Stimulated activated CD4-positive, alpha-beta T cell treated with anti-CD3 and anti-CD28 coated beads, Interleukin-15, amount 100 ng/mL, for 24 hours (primary cell): Measurements from ENCODE around the gene EXOC7.
"Not testable (repeated sequence)": the region's sequence is repeated elsewhere in the genome, so short reads cannot be mapped to it uniquely, and the experiment has no call there.

Source experiments
- DNase-seq: peaks from one replicate; pipeline ENCODE4 v3.0.0-alpha.2; 2020

The EXOC7 gene

DNA sequence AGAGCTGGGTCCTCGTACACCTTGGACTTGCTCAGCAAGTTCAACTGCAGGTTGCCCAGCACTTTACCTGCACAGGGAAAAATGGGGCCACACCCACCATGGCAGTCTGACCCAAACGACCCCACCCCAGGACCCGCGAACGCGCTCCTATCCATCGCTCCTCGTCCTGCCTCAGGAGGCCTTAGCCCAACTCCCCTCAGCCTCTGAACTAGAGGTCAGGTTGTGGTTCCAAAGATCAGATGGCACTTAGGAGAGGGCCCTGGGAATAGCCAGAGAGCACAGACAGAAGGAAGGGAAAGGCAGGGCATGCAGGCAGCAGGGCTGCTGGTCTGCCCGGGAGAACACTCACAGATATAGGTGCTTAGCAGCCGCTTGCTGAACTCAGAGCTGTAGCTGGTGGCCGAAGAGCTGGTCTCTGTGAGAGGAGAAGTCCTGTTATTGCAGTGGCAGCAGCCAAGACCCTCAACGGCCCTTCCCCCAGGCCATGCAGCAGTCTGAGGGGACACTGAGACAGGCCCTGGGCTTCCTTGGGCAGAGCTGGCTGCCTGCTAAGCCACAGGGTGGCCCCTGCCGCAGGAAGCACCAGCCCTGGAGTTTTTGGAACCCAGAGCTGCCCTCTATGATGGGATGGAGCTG is 17.7 kb downstream of the EXOC7 start:
- DNase-seq, result no peak

DNA sequence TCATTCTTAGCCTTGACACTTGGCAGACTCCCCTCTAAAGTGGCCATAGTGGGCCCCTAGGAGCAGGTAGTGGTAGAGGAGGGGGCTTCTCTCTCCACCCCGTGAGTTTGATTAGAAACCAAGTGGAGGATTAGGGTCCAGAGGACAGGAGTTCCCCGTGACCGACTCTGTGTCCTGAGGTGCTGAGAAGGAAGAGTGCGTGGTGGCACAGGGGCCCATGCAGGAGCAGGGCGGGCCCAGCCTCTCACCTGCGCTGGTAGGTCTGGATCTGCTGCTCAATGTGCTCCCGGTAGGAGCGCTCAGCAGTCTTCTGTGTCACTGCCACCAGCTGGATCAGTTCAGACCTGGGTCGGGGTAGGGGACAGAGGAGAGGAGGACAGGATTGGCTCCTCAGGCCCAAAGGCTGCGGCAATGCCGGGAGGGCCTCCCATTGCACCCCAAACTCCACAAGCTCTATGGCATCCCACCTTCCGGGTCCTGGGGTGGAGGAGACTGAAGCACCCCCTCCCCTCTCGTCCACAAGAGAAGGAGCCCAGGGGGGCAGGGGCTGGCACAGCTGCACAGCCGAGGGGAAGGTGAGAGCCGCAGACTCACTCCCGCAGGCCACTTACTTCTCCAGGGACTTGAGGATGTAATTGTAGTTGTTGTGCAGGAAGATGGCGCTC is 18.4 kb downstream of the EXOC7 start:
- DNase-seq, result no peak

DNA sequence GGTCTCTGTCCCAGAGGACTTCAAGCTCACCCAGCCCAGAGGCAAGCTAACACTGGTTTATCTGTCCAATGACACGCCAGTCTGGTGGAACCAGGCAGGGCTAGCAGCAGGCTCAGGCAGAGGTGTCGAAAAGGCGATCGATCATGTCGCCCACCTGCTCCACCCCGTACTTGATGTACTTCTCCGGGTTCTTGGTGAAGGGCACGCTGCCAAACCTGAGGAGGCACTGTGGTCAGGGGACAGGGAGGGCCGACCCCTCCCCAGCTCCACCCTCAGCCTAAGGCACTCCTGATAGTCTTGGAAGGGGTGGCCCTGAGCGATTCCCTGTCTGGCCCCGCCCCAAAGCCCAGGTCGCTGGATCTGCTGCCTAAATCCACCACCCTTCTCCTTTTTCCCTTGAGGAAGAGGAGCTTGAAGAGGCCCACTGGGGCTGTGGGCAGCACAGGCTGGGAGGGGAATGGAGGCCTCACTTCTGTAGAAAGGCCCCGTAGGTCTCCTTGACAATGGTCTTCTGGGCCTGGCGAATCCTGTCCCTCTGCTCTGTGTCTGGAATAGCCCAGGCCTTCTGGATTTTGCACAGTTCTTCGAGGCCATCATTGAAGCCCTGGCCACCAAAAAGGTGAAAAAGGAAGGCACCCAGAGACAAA is 19.9 kb downstream of the EXOC7 start:
- DNase-seq, result no peak

DNA sequence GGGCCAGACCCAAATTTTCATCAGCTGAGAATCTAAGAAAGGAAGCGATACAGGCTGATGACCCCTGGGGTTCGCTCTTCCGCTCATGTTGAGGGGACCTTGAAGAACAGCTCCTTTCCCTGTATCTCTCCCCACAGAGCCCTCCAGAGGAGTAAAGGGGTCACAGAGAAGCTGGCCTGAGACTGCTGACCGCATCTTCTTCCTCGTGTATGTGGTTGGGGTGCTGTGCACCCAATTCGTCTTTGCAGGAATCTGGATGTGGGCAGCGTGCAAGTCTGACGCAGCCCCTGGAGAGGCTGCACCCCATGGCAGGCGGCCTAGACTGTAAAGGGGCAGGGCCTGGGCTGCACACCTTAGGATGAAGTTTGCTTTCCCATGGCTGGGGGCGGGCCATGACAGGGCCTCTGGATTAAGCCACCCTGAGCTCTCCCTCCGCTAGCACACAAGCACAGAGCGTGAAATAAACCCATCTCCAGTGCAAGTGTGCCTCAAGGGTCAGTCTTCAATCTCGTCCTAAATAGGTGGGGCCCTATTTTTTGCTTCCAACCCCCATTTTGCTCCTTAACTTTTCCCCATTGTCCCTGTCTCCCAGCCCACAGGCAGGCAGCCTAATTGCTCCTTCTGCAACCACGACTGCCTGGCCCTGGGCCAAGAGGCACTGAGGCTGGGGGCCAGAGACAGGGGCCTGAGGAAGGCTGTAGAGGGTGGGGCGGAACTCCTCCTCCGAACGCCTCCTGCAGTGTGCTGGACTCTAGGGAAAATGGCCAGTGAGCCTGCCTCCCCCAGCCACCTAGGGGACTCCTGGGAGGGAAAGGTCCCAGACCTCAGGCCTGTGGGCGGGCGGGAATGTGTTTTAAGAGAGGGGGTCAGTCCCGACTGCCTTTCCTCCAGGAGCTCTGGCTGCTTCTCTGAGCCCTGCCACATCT is 21.0 kb downstream of the EXOC7 start:
- no peak for DNase-seq

DNA sequence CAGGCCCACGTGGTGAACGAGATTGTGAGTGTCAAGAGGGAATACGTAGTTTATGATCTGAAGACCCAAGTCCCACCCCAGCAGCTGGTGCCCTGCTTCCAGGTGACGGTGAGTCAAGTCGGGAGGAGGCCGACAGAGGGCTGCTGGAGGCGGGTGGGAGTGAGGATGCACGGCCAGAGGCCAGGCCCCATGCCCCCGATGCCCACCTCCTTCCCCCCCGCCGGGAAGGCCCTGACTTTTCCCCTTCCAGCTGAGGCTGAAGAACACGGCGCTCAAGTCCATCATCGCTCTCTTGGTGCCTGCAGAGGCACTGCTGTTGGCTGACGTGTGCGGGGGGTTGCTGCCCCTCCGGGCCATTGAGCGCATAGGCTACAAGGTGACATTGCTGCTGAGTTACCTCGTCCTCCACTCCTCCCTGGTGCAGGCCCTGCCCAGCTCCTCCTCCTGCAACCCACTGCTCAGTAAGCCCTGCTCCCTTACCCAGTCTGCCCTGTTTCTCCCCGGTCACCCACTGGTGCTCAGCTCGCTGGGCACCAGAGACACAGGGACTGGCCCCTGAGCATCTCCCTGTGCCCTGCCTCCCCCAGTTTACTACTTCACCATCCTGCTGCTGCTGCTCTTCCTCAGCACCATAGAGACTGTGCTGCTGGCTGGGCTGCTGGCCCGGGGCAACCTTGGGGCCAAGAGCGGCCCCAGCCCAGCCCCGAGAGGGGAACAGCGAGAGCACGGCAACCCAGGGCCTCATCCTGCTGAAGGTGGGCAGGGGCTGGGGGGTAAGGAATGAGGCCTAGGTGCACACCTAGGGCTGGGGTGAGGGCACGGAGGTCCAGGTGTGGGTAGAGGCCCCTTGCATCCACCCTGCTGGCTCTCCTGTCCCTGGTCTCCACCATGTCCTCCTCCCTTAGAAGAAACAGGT is 22.0 kb downstream of the EXOC7 start:
- no peak for DNase-seq

DNA sequence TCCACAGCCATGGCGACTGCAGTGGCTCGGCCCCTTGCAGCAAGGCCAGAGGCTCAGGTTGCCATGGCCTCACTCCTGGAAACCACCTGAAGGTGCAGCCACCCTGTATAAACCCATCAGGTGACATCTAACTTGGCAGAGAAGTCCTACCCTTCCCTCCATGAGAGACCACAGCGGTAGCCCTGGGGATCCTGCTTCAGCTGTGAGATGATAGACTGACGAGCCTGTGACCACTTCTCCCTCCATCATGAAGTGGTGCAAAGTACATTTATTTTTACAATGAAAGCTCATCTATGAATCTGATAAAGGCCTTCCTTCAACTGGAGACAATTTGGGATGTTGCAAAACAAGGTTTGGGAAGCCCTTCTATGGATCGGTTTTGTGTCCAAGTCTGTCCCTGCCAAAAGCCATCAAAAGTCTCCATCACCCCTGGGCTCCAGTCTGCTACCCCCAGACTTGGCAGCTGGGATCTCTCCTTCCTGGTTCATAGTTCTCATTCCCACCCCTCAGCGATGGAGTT is 22.8 kb downstream of the EXOC7 start:
- DNase-seq, result peak; percentile 13

DNA sequence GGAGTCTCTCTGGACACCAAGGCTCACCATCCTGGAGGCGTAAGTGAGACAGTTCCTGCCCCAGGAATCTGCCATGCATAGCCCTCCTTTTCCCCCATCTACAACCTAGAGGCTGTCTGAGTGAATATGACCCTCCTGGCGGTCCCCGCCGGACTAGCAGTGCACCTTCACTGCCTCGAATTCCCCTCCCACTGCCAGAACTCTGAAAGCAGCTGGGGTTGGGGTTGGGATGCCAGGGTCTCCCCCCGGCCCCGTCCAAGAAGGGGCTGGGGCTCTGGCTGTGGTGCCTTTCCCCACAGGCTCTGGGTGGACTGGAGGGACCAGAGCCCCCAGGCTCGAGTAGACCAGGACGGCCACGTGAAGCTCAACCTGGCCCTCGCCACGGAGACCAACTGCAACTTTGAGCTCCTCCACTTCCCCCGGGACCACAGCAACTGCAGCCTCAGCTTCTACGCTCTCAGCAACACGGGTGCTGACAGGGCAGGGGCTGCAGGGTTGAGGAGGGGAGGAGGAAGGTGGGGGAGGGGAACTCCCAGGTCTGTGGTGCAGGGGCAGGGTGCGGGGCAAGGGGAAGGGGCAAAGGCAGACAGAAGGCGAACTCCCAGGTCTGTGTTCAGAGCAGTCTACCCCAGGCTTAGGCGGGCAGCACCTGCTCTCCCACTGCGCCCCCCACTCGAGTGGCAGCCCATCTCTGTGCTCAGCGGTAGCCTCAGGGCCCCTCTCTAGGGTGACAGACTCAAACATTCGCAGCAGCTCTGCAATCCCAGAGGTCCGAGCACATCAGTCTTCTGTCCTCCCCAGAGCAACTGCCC is 23.4 kb downstream of the EXOC7 start:
- peak; percentile 37 for DNase-seq

DNA sequence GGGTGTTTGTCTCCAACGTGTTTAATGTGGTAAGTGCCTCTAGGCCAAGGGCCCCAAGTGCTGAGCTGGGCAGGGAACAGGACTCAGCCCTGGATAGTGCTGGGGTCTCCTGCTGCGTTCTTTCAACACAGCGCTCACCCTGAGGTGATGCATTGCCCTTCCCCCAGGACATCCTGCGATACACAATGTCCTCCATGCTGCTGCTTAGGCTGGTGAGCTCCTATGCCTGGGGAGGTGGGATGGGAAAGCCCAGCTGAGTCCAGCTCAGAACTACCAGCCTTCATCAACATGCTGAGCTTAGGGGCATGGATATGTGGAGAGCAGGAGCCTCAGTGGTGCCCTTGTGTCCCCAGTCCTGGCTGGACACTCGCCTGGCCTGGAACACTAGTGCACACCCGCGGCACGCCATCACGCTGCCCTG is 24.0 kb downstream of the EXOC7 start:
- peak; percentile 19 for DNase-seq

DNA sequence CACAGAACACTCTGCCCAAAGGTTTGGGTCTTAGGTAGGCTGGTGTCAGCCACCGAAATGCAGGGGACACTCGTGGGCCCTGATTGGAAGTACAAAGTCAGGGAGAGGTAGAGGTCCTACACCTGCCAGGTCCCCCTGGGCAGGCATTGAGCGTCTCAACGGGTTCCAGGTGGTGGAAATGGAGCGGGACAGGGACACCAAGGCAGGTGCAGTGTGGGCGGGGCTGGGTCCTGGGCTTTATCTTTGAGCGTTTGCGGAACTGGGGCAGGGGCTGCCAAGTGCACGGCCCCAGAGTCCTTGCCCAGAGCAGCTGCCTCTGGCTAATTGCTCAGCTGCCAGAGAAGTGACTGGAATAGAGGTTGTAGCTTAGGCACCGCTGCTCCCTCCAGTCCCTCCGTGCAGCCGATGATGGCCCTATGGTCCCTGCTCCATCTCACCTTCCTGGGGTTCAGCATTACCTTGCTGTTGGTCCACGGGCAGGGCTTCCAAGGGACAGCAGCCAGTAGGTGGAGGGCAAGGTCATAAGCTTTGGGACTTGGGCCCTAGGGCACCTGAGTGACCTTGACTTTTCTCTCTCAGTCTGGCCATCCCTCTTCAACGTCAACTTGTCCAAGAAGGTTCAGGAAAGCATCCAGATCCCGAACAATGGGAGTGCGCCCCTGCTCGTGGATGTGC is 24.6 kb downstream of the EXOC7 start, which contains the start of gene ZACN:
Gene ZACN, plus strand, starts transcription at position 323 of the 675 bp plus-strand sequence. Its CDS starts 83 bp downstream, at position 406.
- peak; percentile 12 for DNase-seq

DNA sequence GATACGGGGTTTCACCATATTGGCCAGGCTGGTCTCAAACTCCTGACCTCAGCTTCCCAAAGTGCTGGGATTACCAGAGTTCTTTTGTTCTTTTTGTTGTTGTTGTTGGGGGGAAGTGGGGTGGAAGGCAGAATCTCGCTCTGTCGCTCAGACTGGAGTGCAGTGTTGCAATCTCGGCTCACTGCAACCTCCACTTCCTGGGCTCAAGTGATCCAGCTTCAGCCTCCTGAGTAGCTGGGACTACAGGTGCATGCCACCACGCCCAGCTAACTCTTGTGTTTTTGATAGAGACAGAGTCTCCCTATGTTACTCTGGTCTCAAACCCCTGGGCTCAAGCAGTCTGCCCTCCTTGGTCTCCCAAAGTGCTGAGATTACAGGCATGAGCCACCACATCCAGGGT is 25.2 kb downstream of the EXOC7 start:
- not testable (repeated sequence) for DNase-seq

DNA sequence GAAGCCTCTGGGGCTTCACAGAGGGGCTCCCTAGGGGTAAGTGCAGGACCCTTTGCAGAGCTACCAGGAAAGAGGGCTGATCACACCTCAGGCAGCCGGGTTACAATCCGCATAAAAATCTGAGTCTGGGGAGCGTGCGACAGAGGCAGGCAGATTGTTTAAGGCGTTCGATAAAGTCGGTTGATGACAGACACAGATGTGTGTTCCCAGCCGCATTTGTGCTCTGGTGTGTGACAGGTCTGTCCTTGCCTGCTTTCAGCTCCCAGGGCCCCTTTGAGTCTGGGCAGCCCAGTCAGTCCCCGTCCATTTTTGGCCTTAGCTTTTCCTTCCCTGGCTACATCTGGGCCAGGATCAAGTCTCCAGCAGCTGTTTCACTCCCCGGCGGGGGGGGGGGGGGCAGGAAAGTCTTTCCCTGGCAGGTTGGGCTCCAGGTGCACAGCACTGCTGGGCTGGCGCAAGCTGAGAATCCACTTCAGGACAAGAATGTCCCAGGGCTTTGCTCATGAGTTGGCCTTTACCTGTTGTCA is 25.9 kb downstream of the EXOC7 start:
- no peak for DNase-seq

DNA sequence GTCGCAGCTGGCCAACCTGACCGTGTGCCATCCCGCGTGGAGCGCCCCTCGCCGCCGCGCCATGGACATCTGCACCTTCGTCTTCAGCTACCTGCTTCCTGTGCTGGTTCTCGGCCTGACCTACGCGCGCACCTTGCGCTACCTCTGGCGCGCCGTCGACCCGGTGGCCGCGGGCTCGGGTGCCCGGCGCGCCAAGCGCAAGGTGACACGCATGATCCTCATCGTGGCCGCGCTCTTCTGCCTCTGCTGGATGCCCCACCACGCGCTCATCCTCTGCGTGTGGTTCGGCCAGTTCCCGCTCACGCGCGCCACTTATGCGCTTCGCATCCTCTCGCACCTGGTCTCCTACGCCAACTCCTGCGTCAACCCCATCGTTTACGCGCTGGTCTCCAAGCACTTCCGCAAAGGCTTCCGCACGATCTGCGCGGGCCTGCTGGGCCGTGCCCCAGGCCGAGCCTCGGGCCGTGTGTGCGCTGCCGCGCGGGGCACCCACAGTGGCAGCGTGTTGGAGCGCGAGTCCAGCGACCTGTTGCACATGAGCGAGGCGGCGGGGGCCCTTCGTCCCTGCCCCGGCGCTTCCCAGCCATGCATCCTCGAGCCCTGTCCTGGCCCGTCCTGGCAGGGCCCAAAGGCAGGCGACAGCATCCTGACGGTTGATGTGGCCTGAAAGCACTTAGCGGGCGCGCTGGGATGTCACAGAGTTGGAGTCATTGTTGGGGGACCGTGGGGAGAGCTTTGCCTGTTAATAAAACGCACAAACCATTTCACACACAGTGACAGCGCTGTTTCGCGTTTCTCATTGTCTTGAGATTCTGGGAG is 26.6 kb downstream of the EXOC7 start:
- DNase-seq, result peak; percentile 54

DNA sequence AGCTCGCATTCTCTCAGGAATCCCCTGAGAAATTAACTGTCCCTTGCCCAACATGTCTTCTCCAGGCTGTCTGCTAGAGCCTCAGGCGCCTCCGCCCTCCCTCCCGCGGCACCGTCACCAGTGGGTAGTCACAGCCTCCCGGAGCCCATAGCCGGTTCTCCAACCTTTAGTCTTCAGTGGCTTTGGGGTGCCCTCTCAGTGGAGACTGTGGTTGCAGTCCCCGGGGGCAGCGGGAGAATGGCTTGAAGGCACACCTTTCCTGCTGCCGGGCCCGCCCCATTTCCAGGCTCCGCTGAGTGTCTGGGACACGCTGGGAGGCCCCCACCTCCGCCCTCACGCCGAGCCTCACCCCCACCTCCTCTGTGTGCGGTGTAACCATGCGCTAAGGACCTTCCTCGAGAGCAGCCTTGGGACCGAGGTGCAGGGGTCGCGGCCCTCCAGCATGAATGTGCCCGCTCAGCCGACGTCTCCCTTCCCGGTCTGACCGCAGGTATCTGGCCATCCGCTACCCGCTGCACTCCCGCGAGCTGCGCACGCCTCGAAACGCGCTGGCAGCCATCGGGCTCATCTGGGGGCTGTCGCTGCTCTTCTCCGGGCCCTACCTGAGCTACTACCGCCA is 27.3 kb downstream of the EXOC7 start:
- peak; percentile 25 for DNase-seq

DNA sequence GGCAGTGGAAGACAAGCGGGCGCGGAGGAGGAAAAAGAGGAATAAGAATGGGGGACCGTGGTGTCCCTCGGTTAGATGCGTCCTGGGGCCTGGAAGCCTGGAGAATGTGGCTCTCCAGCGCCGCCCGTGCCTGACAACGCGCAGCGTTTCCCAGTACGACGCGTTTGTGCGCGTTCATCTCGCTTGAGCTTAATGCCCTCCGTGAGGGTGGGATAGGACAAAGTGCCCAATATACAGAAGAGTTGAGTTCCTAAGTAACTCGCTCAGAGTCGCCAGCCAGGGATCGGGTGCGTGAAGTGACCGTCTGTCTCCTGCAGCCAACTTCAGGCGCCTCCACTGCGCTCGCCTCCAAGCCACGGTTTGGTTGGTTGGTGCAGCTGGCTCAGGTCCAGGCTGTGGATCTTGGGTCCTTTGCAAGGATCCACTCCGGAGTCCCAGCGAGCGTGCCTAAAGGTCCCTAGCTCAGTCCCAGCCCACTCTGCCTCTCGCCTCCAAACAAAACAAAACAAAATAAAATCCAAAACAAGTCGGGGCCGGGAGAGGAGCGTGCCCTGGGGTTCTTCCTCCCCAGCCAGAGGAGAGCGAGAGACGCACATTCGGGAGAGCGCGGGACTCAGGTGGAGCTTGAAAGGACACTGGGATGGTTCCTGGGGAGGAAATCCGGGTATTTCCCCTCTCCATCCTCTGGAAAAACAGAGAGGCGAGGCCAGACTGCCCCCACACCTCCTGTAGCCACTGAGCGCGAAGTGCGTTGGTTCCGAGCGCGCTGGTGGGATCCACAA is 28.0 kb downstream of the EXOC7 start:
- DNase-seq, result peak; percentile 54

DNA sequence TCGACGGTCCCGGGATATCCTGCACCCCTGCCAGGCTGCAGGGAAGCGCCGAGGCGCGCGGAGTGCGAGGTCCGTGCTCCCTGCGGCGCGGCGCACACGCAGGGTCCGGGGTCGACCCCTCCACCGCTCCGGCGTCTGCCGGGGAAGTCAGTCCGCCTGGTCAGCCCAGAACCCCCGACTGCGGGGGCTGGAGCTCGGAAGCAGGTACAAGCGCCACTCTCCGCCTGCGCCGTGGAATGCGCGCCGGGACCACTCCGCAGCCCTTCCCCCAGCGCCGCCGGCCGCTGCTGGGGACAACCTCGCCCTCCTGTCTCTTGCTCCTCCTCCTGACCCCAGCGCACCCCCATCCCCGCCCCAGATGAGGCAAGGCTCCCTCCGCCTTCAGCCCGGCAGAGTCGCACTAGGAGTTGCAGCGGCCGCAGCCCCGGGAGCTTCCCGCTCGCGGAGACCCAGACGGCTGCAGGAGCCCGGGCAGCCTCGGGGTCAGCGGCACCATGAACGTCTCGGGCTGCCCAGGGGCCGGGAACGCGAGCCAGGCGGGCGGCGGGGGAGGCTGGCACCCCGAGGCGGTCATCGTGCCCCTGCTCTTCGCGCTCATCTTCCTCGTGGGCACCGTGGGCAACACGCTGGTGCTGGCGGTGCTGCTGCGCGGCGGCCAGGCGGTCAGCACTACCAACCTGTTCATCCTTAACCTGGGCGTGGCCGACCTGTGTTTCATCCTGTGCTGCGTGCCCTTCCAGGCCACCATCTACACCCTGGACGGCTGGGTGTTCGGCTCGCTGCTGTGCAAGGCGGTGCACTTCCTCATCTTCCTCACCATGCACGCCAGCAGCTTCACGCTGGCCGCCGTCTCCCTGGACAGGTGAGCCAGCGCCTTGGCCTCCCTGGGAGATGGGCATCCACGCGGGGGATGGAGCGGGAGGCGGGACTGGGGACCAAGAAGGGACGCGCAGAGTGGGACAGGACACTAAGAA is 28.9 kb downstream of the EXOC7 start, which contains the start of gene GALR2:
Gene GALR2, plus strand, starts transcription at position 392 of the 974 bp plus-strand sequence. Its CDS starts 103 bp downstream, at position 495.
- peak; percentile 20 for DNase-seq
